AG20443 (cell line): ENCODE data around the gene COQ8B.
"Not testable (repeated sequence)": the region's sequence is repeated elsewhere in the genome, so short reads cannot be mapped to it uniquely, and the experiment has no call there.

Experiments used
- DNase-seq: peaks from one replicate; pipeline ENCODE4 v3.0.0; 2012; ENCODE audit warnings: low spot score, mixed read lengths

Gene COQ8B

DNA sequence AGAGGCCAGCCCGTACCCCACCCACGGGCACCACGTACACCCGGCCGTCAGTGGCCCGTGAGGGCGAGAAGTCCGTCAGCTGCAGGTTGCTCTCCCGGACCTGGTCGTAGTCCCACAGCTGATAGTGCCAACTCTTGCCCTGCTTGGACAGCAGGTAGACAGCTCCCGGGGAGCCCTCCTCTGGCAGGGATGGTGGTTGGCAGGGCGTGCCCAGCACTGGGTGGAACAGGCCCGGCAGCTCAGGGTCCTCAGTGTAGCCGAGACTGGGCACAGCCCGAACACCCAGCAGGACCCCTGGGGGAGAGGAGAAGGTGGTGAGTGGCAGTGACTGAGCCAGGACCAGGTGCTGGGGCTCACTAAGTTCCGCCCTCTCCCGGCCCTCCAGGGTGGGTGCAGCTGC is 25.8 kb upstream of the COQ8B start:
- no peak for DNase-seq

DNA sequence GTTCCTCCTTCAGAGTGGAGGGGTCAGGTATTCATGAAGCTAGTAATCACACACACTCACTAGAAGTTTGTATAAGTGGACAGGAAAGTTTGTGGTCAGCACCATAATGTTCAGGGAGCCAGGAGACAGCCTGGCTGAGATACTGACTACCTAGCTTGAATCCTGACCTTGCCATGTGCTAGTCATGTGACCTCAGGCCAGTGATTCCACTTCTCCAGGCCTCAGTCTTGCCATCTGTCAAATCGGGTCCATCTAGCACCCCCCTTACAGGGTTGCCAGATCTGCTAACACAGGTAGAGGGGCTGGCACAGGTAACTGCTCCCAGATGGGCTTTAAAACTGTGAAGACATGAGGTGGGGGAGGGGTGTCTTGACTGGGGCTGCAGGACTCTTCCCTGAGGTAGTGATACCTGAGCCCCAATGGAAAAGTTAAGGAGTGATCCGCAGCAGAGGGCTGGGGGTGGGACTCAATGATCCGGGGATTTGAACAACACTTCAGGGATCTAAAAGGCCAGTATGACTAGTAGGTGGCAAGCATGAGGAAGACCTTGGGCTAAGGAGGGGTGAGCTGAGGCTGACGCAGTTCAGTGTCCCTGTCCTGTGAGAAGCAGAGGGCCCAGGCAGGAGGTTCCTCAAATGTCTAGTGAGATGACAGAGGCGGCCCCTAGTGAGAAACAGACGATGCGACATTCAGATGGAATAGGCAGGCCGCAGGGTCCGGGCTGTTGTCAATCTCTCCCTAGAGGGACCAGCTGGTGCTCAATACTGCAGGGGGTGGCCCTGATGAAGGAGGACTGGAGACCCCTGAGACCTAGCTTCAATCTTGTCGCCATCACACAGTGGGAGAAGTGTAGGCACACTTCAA is 25.1 kb upstream of the COQ8B start:
- DNase-seq, result no peak

DNA sequence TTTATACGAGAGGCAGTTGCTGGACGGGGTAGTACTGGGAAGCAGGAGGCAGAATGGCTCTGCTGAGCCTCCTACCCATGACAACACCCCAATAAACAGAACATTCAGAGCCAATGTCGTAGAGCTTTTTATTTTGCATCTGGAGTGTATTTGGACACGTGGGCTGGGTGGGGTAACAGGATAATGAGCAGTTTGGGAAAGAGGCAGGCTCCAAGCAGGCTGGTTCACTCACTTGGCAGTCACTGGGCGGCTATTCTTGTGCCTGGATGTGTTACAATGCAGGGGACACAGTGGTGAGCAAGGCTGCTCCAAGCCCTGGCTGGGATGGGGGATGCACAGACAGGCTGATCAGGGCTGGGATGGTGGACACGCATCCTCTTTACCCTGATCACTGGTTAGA is 24.1 kb upstream of the COQ8B start:
- peak; percentile 86 for DNase-seq

DNA sequence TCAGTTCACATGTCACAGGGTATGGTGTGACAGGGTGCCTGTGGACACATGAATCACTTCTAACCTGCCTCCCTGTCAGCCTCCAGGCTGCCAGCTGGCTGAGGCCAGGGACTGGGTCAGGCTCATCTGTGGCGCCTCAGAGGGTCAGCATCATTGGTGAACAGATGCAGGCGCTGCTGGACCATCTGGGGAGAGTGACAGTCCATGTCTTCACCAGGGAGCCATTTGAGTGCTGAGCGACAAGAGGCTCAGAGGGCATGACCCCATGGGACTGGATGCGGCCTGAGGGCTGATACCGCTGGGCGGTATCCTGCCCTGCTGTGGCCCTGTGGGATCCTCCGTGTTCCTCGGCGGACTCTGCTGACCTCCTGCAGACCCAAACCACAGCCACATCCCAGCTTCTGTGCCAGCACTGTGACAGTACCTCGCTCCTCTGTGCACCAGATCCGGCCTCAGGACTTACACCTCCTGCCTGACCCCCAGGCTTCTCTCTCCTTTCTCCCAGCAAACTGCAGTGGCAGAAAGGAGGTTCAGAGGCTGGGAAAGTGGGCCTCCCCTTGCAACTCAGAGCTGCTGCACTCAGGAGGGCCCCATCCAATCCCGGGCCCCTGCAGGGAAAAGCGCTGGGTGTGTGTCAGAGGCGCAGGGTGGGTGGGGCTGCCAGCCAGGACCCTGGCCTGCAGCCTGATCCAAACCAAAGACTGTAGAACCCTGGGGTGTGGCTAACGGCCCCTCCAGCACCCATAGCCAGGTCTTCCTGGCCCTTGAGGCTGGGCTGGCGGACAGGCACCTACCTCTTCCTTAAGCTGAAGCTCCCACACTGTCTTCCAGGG is 23.4 kb upstream of the COQ8B start:
- DNase-seq, result peak; percentile 34

DNA sequence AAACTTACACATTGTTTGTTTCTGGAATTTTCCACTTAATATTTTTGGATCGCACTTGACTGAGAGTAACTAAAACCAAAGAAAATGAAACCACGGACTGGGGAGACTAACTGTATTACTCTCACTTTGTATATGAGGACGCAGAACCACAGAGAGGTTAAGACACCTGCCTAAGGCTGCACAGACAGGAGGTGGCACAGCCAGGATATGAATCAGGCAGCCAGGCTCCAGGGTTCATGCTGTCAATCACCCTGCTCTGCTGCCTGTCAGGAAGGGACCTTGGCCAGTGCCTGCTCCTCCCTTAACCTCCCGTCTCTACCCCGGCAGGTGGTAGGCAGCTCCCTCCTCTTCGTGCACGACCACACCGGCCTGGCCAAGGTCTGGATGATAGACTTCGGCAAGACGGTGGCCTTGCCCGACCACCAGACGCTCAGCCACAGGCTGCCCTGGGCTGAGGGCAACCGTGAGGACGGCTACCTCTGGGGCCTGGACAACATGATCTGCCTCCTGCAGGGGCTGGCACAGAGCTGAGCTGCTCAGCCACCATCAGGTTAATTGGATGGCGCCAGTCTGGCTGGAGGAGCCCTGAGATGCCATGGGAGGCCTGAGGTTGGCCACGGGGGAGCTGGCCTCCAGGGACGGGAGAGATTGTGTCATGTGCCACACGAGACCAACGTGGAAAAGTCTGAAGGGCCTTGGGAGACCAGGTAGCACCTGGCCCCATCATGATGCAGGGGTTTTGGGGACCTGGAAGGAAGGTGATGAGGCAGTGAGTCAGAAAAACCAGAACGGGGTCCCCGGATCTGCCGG is 22.5 kb upstream of the COQ8B start:
- no peak for DNase-seq

DNA sequence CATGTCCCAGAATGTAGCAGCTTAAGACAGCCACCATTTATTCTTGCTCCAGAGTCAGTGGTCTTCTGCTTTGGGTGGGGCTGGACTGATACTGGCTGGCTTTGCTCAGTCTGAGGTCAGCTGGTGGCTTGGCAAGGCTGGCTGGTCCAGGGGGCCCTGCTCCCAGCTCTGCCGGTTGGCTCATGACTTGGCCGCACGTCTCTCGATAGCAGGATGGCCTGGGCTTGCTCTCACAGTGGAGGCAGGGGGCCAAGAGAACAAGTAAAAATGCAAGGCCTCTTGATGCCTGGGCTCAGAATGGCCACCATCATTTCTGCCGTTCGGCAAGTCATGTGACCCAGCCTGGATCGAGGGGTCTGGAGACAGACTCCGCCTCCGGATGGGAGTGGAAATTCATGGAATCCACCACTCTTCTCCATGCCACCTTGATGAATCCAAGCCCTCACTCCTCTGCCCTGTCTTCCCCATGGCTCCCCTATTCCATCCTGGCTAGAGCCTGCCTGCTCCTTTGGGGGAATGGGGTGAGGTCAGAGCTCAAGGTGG is 20.5 kb upstream of the COQ8B start:
- no peak for DNase-seq

DNA sequence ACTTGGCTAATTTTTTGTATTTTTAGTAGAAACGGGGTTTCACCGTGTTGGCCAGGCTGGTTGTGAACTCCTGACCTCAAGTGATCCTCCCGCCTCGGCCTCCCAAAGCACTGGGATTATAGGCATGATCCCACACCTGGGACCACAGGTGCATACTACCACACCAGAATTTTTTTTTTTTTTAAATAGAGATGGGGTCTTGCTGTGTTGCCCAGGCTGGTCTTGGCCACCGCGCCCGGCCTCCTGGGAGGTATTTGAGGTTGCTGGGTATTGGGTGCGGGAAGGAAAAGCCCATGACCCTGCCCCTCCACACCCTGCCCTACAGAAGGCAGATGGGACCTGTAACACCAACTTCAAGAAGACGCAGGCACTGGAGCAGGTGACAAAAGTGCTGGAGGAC is 20.0 kb upstream of the COQ8B start:
- DNase-seq, result no peak

DNA sequence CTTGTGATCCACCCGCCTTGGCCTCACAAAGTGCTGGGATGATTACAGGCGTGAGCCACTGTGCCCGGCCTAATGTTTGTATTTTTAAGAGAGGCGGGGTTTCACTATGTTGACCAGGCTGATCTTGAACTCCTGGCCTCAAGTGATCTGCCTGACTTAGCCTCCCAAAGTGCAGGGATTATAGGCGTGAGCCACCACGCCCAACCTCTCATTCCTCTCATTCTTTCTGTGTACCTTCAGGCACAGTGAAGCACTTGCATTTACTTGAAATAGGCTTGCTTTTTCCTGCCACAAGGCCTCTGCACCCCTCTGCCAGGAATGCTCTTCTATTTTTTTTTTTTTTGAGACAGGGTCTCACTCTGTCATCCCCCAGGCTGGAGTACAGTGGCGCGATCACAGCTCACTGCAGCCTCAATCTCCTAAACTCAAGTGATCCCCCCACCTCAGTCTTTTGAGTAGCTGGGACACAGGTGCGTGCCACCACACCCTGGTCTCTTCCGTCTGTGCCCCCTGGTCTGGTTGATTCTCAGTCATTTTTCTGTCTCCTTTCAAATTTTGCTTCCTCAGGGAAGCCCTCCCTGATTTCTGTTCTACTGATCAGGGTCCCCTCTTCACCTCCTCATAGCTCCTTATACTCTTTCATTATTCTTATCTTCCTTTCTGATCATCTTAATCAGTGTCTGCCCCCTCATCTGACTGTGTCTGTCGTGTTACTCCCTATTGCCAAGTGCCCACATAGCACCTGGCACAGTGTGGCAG is 18.5 kb upstream of the COQ8B start:
- DNase-seq, result no peak

DNA sequence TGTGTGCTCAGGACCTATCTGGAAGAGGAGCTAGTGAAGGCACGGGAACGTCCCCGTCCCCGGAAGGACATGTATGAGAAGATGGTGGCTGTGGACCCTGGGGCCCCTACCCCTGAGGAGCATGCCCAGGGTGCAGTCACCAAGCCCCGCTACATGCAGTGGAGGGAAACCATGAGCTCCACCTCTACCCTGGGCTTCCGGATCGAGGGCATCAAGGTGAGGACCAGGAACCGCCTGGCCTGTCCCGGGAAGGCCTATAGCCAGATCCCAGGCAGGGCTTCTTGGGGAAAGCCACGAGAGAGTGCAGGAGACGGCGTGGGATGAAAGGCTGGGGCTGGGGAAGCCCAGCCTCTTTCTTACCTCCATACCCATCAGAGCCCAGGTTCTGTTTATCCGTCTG is 16.5 kb upstream of the COQ8B start:
- DNase-seq, result no peak

DNA sequence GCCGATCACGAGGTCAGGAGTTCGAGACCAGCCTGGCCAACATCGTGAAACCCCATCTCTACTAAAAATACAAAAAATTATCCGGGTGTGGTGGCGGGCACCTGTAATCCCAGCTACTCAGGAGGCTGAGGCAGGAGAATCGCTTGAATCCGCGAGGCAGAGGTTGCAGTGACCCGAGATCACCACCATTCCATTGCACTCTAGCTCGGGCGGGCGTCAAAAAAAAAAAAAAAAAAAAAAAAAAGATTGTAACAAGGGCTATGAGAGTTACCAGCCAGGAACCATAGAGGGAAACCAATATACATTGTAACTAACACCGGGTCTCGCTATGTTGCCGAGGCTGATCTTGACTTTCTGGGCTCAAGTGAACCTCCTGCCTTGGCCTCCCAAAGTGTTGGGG is 15.6 kb upstream of the COQ8B start:
- not testable (repeated sequence) for DNase-seq

DNA sequence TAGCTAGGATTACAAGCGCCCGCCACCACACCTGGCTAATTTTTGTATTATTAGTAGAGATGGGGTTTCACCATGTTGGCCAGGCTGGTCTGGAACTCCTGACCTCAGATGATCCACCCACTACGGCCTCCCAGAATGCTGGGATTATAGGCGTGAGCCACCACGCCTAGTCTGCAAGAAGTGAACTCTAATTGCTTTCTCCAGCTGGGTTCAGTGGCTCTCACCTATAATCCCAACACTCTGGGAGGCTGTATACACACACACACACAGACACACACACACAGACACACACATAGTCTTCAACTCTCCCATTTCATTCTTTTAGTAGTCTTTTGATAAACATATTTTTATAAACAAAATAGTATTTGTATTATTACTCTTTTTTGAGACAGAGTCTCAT is 13.4 kb upstream of the COQ8B start:
- DNase-seq, result not testable (repeated sequence)

DNA sequence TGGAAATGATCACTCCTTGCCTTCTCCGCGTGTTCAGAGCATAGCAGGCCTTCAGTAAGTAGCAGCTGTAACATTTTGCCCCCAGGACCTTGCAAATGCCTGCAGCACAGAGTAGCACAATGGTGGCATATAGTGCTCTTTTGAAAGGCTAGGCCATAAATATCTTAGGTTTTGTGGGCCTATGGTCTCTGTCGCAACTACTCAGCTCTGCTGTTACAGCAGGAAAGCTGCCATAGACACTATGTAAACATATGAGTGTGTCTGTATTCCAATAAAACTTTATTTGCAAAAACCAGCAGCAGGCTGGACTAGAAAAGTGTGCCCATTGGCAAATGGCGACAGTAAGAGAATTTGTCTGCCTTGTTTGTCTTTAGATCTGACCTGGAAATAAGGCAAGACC is 9.6 kb upstream of the COQ8B start:
- no peak for DNase-seq

DNA sequence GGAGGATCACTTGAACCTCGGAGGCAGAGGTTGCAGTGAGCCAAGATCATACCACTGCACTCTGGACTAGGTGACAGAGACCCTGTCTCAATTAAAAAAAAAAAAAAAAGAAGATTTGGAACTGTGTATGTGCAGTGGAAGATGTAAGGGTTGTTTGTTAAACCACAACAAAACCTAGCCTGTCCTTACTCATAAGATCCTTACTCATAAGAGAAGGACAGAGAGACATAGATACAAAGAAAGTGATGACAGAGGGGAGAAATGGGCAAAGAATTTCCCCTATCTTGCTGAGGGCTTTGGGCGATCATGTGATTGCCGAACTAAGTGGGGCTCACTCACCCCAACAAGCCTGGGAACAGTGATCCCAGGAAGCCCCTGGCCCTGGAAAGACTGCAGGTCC is 8.2 kb upstream of the COQ8B start:
- no peak for DNase-seq

DNA sequence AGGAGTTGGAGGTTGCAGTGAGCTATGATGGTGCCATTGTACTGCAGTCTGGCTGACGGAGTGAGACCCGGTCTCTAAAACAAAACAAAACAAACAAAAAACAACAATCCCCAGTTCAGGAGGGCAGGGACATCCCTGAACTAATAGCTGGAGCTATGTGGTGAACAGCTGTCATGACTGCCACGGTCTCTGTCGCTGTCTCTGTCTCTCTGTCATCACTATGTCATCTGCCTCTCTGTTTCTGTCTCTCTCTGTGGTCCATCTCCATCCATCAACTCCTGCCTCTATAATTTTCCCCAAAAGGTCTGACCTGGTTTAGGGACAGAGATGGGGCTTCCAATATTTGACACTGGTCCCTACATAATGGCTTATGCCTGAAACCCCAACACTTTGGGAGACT is 7.6 kb upstream of the COQ8B start:
- no peak for DNase-seq

DNA sequence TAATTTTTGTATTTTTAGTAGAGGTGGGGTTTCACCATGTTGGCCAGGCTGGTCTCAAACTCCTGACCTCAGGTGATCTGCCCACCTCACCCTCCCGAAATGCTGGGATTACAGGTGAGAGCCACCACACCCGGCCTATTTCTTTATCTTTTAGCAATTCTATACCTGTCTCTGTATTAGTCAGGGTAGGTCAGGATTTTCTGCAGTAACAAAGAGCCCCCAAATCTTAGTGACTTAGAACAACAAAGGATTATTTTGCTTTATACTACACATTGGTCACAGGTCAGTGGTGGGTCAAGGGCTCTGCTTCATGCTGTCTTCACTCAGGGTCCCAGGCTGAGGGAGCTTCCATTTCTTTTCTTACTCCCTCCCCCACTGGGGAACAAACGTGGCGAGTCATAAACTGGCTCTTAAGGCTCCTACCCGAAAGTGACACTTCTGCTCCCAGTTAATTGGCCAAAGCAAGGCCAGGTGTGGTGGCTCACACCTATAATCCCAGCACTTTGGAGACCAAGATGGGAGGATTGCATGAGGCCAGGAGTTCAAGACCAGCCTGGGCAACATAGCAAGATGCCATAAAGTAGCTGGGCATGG is 7.1 kb upstream of the COQ8B start:
- DNase-seq, result no peak

DNA sequence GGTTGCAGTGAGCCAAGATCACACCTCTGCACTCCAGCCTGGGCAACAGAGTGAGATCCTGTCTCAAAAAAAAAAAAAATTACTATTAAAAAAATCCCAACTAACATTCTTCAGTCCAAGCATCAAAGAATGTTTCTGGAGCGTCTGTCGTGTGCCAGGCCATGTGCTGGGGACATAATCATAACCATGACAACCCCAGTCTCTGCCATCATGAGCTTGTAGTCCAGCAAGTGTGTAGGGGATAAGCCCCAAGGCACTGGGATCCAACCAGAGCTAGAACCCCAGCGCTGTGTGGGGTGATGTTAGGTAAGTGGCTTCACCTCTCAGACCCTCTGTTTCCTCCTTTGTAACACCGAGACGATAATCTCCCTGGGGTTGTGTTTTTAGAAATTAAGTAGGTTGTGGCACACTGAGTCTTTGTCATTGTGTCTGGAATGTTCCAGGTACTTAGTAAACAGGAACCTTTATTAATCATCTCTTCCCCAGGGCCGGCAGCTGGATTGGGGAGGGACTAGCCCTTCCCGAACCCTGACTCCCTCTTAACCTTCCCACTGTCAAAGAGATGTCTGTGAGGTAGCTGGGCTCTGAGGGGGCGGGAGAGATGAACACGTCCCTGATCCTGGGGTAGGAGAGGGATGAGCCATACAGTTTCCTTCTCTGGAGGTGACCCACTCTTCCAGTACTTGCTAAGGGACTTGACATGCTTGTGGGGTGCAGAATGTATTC is 5.4 kb upstream of the COQ8B start:
- no peak for DNase-seq

DNA sequence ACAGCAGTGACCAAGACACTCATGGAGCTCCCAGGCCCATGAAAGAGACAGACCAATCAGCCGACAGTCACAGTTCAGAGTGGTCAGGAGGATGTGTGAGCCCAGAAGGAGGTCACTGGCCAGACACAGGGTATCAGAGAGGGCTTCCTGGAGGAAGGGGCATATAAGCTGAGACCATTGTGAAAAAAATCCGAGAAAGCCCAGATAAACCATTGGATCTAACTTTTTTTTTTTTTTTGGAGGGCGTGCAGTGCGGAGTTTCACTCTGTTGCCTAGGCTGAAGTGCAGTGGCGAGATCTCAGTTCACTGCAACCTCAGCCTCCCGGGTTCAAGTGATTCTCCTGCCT is 4.4 kb upstream of the COQ8B start:
- DNase-seq, result no peak

DNA sequence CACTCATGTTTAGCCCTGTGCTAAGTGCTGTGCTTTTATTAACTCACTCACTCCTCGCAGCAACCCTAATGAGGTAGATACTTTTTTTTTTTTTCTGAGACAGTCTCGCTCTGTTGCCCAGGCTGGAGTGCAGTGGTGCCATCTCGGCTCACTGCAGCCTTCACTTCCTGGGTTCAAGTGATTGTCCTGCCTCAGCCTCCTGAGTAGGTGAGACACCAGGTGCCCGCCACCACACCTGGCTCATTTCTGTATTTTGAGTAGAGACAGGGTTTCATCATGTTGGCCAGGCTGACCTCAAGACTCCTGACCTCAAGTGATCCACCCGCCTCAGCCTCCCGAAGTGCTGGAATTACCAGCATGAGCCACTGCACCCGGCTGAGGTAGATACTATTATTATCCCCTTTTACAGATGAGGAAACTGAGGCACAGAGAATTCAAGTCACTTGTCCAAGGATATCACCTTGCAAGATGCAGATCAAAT is 2.8 kb upstream of the COQ8B start:
- DNase-seq, result no peak

DNA sequence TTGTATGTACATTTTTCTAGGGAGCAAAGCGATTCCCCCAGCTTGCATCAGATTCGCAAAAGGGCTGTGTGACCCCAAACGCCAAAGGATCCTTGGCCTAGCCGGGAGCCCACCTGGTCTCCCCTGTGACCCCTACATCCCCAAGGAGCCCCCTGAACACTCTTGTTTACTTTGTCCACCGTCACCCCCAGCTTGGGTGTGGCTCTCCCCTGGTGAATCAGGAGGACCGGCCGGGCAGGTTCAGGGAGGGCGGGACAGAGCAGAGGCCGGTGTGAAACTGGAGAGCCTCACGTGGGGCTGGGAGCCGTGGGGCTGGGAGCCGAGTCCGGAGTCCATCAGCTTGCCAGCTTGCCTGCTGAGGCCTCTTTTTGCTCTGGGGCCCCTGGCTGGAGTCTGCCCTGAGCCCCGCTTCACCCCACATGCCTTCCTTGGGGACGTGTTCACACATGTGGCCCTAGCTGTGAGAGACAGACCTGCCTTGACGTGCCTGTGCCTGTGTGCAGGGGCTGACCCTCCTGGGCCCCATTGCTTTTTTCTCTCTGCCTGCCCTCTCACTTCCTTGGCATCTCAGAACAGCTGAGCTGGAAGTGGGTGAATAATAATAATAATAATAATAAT is 2.2 kb upstream of the COQ8B start:
- DNase-seq, result peak; percentile 56
